NCI-H1092 treated with DMSO at 0.1 percent for 48 hours (cell line): ENCODE results near the gene ADNP.

Experiments used
- DNase-seq: peaks from one replicate; lab custom pipeline; 2025; lab: John Stamatoyannopoulos, UW

ADNP gene

DNA sequence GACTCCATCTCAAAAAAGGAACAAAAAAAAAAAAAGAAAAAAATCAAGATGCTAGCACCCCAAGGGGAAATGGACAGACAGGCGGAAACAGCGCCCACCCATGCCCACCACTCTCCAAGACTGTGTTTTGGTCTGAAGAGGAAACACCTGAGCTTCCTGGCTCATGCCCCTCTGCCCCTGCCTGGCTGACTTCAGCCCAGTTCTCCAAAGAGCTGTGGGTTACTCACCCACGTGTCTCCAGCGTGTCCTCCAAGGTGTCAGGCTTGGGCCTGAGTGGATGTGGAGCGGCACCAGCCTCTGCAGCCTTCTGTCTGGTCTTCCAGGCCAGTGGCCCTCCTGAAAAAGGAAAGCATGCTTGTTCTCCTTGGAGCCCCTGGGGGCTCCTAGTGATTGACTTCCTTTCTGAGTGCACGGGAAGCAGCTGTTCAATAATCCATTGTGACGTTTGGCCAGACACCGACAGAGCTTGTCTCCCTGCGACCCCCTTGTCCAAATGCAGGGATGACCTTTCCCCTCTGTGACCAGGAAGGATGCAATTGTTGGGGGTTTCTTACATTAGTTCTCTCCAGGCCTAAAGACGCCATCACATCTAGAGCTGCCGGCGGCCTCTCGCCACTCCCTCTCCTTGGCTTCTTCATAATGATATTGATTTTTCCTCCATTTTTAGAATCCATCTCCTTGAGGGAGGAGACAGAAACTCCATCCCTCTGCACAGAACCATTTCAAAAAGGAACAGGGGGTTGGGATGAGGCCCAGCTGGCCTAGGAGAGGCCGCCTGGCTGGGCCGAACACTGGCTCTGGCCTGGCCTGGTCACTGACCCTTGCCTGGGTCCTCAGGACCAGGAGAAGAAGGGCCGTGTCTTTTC is 58.4 kb downstream of the ADNP start:
- no peak for DNase-seq

DNA sequence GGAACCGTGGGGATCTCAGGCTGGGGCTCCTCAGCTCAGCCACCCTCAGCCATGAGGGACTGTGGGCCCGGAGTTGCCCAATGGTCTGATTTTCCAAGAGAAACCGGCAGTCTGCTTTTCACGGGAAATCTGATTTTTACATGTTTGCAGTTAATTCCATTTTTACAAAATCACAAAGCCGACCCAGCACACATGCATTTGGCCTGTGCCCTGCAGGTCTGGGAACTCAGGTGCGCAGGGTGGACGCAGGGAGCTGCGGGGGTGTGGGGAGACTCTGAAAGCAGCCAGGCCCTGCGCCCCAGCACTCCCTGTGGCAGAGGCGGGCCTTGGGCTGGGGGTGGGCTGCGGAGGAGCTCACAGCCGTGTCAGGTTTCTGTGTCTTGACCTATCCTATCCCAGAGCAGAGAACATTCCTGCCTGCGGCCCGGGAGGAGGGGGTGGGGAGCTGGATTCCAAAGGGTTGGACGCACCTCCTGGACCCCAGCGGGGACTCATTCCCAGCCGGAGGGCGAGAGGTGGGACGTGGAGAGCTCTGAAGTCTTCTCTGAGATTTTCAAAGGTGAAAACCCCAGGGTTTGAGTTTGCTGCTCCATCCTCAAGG is 60.6 kb downstream of the ADNP start:
- DNase-seq, result no peak

DNA sequence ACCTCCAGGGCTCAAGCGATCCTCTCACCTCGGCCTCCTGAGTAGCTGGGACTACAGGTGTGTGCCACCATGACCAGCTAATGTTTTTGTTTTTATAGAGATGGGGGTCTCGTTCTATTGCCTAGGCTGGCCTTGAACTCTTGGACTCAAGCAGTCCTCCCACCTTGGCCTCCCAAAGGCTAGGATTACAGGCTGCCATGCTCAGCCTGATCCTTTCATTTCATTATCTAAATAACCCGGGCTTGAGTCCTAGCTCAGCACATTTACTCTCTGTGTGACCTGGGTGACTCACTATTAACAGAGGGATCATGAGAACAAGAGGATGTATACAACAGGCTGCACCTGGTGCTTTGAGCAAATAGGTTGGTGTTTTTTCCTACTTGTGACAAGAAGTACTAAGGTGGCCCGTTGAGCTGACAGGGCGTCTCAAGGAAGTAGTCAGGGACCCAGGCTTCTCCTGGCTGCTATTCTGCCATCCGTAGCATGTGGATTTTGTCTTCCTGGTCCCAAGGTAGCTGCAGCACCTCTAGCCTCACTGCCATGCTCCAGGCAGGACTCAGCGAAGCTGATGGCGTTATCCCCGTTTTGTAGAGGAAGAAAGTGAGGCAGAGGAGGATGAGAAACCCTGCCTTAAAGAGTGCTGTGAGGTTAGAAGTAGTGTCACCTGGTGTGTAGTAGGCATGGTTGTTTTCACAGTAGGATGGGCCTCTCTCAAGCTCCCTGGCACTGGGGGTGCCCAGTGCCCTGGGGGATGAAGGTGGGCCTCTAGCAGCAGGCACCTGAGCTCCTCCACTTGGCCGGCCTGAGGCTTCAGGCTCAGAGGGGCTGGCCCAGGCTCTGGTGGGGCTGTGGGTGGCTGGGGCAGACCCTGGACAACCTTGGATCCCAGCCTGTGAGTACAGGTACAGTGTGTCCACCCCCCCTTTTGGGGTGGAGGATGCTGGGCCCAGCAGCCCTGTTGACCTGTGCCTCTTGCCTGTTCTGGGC is 62.4 kb downstream of the ADNP start:
- DNase-seq, result no peak

DNA sequence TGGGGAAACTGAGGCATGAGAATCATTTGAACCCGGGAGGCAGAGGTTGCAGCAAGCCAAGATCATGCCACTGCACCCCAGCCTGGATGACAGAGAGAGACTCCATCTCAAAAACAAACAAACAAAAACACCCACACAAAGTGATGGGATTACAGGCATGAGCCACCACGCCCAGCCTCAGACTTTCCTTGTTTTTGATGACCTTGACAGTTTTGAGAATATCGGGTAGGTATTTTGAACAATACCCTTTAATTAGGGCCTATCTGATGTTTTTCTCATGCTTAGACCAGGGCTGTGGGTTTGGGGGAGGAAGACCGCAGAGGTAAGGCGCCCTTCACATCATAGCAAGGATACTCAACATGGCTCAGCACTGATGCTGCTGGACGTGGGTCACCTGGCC is 63.4 kb downstream of the ADNP start:
- DNase-seq, result no peak

DNA sequence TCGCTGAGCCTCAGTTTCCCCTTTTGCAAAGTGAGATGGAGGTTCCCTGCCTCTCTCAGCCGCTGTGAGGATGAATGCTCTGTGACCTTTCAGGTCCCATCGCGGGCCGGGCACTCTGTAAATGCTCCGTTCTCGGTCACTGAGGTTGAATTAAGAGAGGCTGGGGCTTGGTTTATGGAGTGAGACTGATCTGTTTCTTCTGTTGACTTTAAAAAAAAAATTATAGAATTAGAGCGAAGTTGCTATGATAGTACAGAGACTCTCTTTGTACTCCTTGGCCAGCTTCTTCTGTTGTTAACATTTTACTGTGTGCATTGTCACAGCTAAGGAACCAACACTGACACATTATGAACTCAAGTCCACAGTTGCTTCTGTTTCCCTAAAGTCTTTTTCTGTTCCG is 64.4 kb downstream of the ADNP start:
- DNase-seq, result no peak

DNA sequence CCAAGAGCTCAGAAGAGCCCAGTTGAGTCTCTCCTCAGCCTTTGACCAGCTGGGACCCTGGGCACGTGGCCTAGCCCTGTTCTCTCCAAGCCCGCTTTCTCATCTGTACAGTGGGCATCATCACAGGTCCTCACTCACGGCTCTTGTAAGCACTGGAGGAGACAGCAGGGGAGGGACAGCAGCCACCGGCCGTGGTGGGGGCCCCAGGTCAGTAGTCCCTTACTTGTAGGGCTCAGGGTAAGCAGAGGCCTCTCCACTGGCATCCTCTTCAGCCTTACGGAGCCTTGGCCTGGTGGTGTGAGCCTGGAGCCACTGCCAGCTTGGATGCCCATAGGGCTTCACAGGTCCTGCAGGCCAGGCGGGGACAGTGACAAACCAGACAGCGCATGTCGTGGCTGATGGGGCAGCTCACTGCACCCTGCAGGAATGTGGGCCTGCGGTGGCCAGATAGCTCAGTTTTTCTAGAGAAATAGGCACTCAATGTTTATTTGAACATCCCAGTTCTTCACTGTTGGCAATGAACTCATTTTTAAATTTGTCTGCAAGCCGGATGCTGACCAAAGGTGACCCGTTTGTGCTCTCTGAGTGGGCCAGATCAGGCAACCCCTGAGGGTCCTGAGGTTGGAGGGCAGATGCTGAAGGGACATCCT is 65.1 kb downstream of the ADNP start:
- no peak for DNase-seq

DNA sequence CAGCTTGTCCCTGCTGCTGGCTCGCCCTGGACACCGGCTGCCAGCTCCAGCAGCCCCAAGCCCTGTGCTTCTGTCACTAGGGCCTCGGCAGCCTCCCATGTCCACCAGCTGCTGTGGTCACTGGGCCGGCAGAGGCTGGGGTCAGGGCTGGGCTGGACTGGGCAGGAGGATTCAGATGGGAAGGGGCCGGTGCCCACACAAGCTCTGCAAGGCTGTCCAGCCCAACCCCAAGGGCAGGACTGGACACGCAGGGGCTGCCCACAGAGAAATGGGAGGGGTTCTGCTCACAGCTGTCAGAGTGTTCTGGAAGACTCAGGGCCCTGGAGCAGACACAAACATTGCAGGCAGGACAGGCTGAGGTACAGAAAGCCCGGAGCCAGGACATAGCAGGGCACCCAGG is 65.6 kb downstream of the ADNP start:
- no peak for DNase-seq

DNA sequence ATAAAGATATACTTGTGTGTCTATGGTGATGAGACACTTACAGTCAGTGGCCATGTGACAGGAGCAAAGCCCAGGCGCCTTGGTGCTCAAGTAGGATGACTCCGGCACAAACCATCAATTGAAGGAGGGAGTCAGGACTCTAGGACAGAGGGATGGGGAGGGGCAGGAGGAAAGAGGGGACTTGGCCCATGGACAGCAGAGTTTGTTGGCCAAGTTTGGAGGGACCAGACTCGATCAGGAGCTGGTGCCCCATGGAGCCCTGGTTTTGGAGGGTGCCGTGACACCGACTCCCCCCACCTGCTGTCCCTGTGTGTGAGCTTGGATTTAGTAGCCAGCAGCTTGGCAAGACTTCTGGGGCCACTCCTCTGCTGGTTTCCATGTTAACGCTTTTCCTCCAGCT is 66.1 kb downstream of the ADNP start:
- DNase-seq, result no peak

DNA sequence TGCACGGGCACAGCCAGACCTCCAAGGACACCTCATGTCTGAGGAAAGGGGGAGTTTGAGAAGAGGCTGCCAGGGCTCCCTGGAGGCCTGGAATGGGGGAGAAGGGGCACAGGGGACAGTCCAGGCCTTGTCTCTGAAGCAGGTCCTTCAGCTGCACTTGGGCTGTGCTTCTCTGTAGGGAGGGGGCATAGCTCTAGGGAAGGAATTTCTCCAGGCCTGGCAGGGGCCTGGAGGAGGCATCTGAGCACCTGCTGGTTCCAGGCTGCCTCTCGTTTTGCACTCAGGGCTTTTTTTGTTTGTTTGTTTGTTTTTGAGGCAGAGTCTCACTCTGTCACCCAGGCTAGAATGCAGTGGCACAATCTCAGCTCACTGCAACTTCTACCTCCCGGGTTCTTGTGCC is 68.7 kb downstream of the ADNP start:
- DNase-seq, result no peak

DNA sequence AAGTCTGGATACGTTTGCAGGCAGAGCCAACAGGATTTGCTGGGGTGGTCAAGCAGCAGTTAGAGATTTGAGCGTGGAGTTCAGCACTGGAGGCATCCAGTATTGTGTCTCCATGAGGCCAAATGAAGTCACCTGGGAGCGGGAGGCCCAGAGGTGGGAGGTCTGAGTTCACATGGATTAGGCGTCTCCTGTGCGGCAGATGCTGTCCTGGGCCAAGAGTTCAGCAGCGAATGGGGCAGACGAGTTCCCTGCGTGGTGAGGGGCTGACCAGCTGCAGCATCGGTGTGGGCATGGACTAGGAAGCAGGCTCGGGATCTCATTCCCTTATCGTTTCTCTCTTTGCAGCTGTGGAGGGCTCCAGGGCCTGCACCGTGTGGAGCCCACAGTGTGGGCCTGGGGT is 70.2 kb downstream of the ADNP start:
- DNase-seq, result no peak

DNA sequence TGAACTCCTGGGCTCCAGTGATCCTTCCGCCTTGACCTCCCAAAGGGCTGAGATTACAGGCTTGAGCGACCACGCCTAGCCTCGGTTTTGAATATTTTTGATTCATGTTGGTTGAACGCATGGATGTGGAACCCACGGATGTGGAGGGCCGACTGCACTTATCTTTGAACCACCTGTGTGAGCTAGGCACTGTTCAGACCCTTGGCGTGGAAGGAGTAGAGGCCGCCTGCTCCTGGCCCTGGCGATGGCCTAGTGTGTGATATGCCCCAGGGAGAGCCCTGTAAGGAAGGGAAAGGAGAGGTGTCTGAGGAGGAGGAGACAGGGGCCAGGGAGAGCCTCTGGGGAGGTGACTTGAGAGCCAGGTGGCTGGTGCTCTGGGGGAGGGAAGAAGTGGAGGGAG is 72.1 kb downstream of the ADNP start:
- no peak for DNase-seq

DNA sequence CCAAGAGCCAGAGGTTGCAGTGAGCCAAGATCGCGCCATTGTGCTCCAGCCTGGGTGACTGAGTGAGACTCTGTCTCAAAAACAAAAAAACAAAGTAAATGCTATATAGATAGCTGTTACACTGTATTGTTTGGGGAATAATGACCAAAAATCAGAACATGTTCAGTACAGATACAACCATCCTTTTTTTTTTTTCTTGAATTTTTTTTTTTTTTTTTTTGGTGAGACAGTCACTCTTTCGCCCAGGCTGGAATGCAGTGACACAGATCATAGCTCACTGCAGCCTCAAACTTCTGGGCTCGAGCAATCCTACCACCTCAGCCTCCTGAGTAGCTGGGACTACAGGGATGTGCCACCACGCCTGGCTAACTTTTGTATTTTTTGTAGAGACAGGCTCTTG is 72.7 kb downstream of the ADNP start:
- DNase-seq, result no peak

DNA sequence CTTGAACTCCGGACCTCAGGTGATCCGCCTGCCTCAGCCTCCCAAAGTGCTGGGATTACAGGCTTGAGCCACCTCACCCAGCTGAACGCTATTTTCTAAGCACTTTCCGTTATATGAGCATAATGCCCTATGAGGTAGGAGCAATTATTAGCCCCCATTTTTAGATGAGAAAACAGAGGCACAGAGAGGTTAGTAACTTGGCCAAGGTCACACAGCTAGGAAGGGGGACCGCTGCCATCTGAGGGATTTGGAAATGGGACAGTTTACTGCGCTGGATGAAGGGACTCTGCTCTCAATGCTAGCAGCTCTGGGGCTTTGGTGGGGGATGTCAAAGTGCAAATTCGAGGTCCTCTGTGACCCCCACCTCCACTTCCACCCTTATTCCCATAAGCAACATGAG is 73.9 kb downstream of the ADNP start:
- no peak for DNase-seq

DNA sequence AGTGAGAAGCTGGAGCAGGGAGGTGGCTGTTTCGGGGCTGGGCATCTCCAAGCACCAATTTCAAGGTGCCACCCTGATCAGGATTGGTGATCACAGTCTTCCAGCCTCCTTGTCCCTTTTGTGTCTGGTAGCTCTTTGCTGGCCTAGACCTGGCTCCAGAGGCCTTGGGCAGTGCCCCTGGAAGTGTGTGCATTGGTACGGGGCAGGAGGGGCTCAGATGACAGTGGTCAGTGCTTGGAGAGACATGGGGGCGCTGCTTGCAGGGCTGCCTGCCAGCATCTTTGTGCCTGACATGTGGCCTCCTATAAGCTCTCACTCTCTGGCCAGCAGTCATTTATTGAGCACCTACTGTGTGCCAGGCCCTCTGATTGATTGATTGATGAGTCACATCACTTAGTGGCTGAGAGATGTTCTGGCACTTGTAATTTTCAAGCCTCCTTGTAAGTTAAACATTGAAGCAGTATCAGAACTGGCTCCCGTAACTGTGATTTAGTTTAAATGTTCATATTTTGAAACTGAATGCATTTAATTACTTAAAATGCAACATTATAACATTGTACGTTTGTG is 74.7 kb downstream of the ADNP start:
- DNase-seq, result no peak

DNA sequence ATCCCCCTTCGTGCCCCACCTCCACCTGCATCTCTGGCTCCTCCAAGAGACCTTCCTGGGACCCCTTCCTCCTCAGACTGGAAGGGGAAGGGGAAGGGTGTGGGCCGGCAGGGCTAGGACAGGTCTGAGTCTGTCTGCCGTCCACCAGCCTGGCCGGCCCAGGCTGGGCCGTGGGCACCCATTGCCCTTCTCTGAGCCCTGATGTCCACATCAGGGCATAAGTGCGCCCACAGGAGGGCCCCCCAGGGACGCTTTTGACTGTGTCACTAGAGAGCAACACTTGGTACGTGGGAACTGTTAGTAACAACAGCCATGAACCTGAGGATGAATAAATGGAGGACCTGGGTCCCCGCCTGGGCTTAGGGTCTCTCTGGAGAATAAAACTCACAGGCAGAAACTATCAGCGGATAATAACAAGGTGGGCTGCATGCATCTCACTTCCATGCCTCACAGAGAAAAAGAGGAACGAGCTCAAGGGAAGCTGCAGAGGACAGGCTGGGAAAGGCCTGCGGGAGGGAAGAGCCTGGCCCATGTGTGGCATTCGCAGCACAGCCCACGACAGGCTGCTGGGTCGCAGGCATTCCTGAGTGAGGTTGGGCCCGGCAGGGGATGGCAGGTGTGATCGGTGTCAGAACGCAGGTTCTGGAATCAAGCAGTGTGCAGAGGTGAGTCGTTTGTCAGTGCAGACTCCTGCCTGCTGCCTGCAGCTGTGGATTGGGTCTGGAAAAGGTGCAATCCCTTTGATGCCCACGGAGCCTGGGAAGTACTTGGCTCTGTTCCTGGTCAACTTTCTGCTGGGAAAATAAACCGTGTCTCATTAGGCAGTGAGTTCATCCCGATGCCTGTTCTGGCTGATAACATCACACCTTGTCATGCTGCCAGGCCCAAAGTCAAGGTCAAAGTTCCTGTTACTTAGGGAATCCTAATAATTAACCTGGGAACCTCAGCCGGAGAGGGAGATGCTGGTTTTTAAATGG is 75.5 kb downstream of the ADNP start:
- no peak for DNase-seq

DNA sequence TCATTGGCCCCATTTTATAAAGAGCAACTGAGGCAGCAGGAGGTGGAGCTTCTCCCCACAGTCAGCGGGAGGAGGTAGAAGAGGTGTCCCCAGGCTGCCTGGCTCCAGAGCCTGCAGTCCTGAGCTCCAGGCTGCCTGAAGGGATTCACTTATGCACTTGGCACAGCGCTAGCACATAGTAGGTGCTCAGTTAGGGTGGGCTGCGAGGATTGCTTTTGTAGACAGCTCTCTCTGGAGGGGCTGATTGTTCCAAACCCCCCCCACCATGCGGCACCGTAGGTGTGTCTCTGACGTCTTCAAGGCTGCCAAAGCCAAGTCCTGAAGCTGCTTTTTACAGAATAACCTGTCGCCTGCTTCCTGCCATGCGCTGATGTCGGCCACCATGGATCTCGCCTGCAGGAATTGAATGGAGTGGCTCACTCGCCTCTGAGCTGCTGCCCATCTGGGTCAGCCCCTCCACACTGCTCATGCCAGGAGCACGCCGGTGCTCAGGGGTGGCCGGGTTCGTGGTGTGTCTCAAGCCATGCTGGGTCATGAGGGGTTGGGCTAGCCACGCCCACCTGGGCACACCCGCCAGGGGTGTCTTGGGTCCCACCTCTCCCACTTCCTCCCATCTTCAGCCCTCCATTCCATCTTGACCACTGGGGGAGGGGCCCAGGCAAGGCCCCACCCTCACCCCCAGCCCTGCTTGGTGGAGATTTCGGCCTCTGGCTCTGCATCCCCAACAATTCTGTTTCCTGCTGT is 76.6 kb downstream of the ADNP start:
- no peak for DNase-seq

DNA sequence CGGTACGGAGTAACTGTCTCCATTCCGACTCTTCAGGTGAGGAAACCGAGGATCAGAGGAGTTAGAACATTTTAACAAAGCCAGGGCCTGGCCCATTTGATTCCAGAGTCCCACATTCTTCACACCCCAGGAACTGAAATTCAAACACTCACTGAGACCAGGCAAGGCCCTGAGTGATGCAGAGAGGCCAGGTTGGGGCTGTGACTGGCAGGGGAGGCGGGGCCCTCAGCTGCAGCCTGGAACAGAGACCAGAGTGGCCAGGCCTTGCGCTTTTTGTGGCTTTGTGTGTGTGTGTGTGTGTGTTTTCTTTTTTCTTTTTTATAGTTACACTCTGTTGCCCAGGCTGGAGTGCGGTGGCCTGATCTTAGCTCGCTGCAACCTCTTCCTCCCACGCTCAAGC is 79.2 kb downstream of the ADNP start:
- DNase-seq, result no peak

DNA sequence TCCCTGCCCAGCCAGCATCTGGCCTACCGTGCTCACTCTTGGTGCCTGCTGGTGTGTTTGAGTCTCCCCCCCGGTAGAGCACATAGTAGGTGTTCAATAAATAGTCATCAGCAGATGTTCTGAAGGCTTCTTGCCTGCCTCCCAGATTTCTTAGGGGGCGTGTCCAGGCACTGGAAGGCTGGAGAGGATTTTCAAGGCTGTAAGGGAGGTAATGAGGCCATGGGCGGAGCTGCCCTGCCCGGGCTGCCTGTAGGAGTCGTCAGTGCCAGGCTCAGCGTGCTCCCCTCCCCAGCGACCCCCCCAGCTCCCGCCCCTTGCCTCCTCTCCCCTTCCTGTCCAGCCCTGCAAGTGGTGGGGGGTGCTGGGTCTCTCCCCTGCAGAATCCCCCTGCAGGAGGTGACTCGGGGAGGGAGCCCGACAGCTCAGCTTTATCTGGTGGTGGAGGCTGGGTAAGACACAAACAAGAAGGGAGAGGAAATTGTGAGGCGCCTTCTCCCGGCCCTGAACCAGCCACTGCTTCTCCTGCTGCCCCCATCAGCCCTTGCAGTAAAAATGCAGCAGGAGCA is 80.4 kb downstream of the ADNP start:
- no peak for DNase-seq

DNA sequence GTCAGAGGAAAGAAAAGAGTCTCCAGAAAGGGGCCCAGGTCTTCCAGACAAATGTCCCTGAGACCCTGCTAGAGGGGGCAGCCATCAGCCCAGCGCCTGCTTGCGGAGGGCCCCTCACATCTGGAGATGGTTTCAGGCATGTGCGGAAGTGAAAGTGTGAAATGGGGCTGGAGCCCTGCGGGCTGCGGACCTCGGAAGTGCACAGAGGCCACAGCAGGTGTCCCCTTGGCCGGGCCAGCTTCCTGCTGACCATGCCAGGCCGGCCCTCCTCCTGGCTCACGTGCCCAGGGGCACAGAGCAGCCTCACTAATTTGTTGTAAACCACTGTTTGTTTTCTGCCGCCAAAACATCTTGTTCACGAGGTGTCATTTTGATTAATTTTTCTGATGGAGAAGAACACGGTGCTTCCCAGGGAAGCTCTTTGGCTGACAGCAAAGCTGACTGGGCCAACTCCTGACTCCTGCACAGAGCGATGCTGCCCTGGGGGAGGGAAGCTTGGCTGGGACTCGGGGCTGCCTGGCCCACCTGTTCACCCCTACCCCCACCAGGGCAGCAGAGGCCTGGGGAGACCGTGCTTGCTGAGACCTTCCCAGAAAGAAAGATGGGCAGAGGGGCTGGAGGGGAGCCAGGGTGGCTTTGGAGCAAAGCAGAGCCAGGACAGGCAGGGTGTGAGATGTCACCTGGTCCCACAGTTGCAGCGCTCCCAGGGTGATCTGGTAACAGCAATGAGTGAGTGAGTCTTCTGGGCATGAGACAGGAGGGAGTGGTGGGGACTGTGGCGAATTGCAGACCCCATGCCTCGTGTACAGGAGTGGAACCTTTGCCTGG is 82.2 kb downstream of the ADNP start:
- DNase-seq, result no peak
